ENCODE results near the gene C9orf43. TPM values are rescaled to one million over a fixed set of nuclear protein-coding genes. Genes with fewer than 3 reads are reported as not detected.

C9orf43 gene
- total and polyA plus RNA-seq, 9 of the 15 experiments (the other 6 are each of a cell fraction or from before 2014, with no cell fraction given) = 0.21 to 0.58 (median 0.33) TPM

- in situ Hi-C loops (cut with MboI) = no loop called here
- ChIA-PET CTCF (ENCODE audit: low intra/inter-chr PET ratio) (no interaction called here), POLR2A (interaction anchor here (0.7 to 1.5 kb wide), 3 partner anchors 10 to 20 kb away, joined by 4 to 5 read pairs (median 5); partner anchors contain the start of gene RGS3)
- no peak overlapping the region for H3K4me3 ChIP-seq
- H3K4me2 ChIP-seq (ENCODE audit: insufficient read depth, low read length) = no peak overlapping the region
- no peak for FAIRE-seq
- no peaks in the 10 kb centered on the region for H3K9me3 ChIP-seq (replicated peaks; ENCODE audit: control insufficient read depth, insufficient read depth, low read depth, low read length)
- no peak for DNase-seq (ENCODE audit: extremely low read depth in 1 of 4, low spot score in 3 of 4)
- no peak overlapping the region for H3K27ac ChIP-seq (ENCODE audit: extremely low read depth, low read depth, low read length)
- H3K36me3 ChIP-seq (ENCODE audit: control insufficient read depth, insufficient read depth, low read length) = no peaks in the 10 kb centered on the region
- H2AFZ ChIP-seq (ENCODE audit: low read depth, low read length) = no peak overlapping the region
- BruUV-seq (replicated peaks) = no TSS peak
- no peaks in the 10 kb centered on the region for H3K9me1 ChIP-seq (ENCODE audit: control insufficient read depth, insufficient read depth, low read length)
- 1% methylated on average over 8 of the region's 8 CpGs for WGBS (ENCODE audit: insufficient coverage, low coverage, missing lambda C conversion rate)
- H3K27me3 ChIP-seq (ENCODE audit: control insufficient read depth in 2 of 2, insufficient read depth in 2 of 2, low read length in 2 of 2) = peaks cover 32 to 50% of the 10 kb centered on the region in 2 experiments
- no peak overlapping the region for H3K9ac ChIP-seq (ENCODE audit: insufficient read depth in 1 of 2, low read depth in 2 of 2, low read length in 2 of 2)
- H4K20me1 ChIP-seq (replicated peaks; ENCODE audit: control insufficient read depth, insufficient read depth, low read length) = no peaks in the 10 kb centered on the region
- intact Hi-C loops (cut with micrococcal nuclease) = no loop called here
- H3K79me2 ChIP-seq (ENCODE audit: control insufficient read depth, insufficient read depth, low read length) = no peaks in the 10 kb centered on the region
- no peaks in the 10 kb centered on the region for H3K4me1 ChIP-seq (replicated peaks in 1 of 2; ENCODE audit: control insufficient read depth in 2 of 2, insufficient read depth in 2 of 2, low read length in 2 of 2)
- no peak for ATAC-seq
- no peak for TF ChIP-seq FOXM1 (IDR thresholded peaks at IDR 0.05; ENCODE audit: low read depth)
- no peak for TF ChIP-seq FOXM1 (CRISPR knock-in tag; IDR thresholded peaks at IDR 0.05; ENCODE audit: low read depth)
- TF ChIP-seq ELF1 (tag; IDR thresholded peaks at IDR 0.05) = no peak
- no peak for TF ChIP-seq ZNF75A (CRISPR knock-in tag; IDR thresholded peaks at IDR 0.05)
- no peak for TF ChIP-seq ZNF561 (CRISPR knock-in tag; conservative IDR thresholded peaks at IDR 0.05)
- no peak for TF ChIP-seq THRAP3 (IDR thresholded peaks at IDR 0.05; ENCODE audit: borderline replicate concordance)
- no peak for TF ChIP-seq CBX5 (IDR thresholded peaks at IDR 0.05; ENCODE audit: borderline replicate concordance, low read depth)
- TF ChIP-seq MLX (CRISPR knock-in tag; conservative IDR thresholded peaks at IDR 0.05) = no peak
- TF ChIP-seq, protein P1, sequence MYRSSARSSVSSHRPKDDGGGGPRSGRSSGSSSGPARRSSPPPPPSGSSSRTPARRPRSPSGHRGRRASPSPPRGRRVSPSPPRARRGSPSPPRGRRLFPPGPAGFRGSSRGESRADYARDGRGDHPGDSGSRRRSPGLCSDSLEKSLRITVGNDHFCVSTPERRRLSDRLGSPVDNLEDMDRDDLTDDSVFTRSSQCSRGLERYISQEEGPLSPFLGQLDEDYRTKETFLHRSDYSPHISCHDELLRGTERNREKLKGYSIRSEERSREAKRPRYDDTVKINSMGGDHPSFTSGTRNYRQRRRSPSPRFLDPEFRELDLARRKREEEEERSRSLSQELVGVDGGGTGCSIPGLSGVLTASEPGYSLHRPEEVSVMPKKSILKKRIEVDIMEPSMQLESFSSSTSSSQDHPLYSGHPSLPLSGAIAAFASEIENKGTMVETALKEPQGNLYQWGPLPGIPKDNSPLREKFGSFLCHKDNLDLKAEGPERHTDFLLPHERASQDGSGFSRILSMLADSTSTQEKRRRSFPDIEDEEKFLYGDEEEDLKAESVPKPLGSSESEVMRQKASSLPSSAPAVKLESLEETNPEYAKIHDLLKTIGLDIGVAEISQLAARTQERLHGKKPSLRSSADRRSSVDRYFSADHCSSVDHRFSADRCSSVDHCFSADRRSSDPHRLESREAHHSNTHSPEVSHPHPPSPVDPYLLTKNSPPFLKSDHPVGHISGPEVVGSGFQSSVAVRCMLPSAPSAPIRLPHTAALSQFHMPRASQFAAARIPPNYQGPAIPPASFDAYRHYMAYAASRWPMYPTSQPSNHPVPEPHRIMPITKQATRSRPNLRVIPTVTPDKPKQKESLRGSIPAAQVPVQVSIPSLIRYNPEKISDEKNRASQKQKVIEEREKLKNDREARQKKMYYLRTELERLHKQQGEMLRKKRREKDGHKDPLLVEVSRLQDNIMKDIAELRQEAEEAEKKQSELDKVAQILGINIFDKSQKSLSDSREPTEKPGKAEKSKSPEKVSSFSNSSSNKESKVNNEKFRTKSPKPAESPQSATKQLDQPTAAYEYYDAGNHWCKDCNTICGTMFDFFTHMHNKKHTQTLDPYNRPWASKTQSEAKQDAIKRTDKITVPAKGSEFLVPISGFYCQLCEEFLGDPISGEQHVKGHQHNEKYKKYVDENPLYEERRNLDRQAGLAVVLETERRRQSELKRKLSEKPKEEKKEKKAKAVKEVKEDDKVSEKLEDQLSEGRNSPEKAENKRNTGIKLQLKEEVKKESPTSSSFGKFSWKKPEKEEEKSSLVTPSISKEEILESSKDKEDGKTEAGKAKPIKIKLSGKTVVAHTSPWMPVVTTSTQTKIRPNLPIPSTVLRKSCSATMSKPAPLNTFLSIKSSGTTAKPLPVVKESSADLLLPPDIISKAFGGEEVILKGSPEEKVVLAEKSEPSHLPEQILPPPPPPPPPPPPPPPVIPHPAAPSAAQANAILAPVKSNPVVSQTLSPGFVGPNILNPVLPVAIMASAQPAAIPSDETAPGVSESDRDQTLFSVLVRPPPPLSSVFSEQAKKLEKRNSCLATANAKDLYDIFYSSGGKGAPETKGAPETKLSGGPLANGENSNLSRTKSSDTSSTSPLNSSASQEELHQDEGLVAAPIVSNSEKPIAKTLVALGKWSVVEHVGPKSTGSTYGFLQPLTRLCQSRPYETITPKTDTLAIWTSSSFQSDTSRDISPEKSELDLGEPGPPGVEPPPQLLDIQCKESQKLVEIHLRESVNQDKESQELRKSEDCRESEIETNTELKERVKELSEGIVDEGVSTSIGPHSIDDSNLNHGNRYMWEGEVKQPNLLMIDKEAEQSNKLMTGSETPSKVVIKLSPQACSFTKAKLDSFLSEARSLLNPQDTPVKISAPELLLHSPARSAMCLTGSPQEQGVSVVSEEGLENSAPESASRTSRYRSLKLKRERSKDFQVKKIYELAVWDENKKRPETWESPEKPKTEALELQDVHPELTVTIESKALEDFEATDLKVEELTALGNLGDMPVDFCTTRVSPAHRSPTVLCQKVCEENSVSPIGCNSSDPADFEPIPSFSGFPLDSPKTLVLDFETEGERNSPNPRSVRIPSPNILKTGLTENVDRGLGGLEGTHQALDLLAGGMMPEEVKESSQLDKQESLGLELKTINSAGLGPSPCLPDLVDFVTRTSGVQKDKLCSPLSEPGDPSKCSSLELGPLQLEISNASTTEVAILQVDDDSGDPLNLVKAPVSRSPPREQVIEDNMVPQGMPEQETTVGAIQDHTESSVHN (IDR thresholded peaks at IDR 0.05; ENCODE audit: borderline replicate concordance in 1 of 2, low read depth in 1 of 2) = no peak
- no peak for TF ChIP-seq GTF2F1 (IDR thresholded peaks at IDR 0.05; ENCODE audit: low read depth, low read length)
- no peak for TF ChIP-seq SAFB (IDR thresholded peaks at IDR 0.05; ENCODE audit: borderline replicate concordance, low read depth, low read length)
- TF ChIP-seq ZBTB43 (CRISPR knock-in tag; IDR thresholded peaks at IDR 0.05) = no peak
Measured at GRCh38 chr9:113474360-113475028, 63.9 kb downstream of the C9orf43 start.
